H9 (cell line): ENCODE measurements around the gene KHSRP. TPM values are rescaled to one million over a fixed set of nuclear protein-coding genes. Genes with fewer than 3 reads are reported as not detected.

Source experiments
- DNase-seq: peaks from one replicate; pipeline ENCODE4 v3.0.0-alpha.2; 2017
- H2AFZ ChIP-seq: one replicate; pipeline ENCODE4 v1.6.1; 2013; ENCODE audit warnings: mild to moderate bottlenecking, low read length, control low read depth, moderate library complexity
- H2AK5ac ChIP-seq: 2 replicates; pipeline ENCODE4 v1.6.1; 2013; ENCODE audit warnings: low read length, control low read depth, mixed read lengths; ENCODE audit not compliant: insufficient read length
- H2BK120ac ChIP-seq: one replicate; pipeline ENCODE4 v1.6.1; 2013; ENCODE audit warnings: low read depth, mild to moderate bottlenecking, low read length, control low read depth, inconsistent platforms; ENCODE audit not compliant: poor library complexity, severe bottlenecking
- H2BK12ac ChIP-seq: 2 replicates; pipeline ENCODE4 v1.6.1; 2013; ENCODE audit warnings: low read length, control low read depth, mixed read lengths, low read depth; ENCODE audit not compliant: insufficient read length
- H2BK15ac ChIP-seq: 2 replicates; pipeline ENCODE4 v1.6.1; 2013; ENCODE audit warnings: low read depth, low read length, control low read depth
- H2BK20ac ChIP-seq: one replicate; pipeline ENCODE4 v1.6.1; 2013; ENCODE audit warnings: low read depth, mild to moderate bottlenecking, low read length, control low read depth, inconsistent platforms; ENCODE audit not compliant: poor library complexity, severe bottlenecking
- H2BK5ac ChIP-seq: 2 replicates; pipeline ENCODE4 v1.6.1; 2013; ENCODE audit warnings: low read length, control low read depth, mixed read lengths; ENCODE audit not compliant: insufficient read length
- H3K14ac ChIP-seq: 2 replicates; pipeline ENCODE4 v1.6.1; 2013; ENCODE audit warnings: low read length, control low read depth; ENCODE audit not compliant: insufficient read depth
- H3K18ac ChIP-seq: 2 replicates; pipeline ENCODE4 v1.6.1; 2013; ENCODE audit warnings: low read depth, mild to moderate bottlenecking, mixed read lengths, low read length, control low read depth; ENCODE audit not compliant: insufficient read length
- H3K23ac ChIP-seq: 2 replicates; pipeline ENCODE4 v1.6.1; 2013; ENCODE audit warnings: low read length, control low read depth, mixed read lengths, low read depth; ENCODE audit not compliant: insufficient read length
- H3K23me2 ChIP-seq: 2 replicates; pipeline ENCODE4 v1.6.1; 2013; ENCODE audit warnings: low read depth, mild to moderate bottlenecking, mixed read lengths, low read length, control low read depth; ENCODE audit not compliant: insufficient read length, poor library complexity, severe bottlenecking
- H3K27ac ChIP-seq: 2 replicates; pipeline ENCODE4 v1.5.1; 2013; ENCODE audit warnings: low read length, control low read depth, mixed read lengths, low read depth; ENCODE audit not compliant: insufficient read length
- H3K27me3 ChIP-seq: 2 replicates; pipeline ENCODE4 v1.6.1; 2013; ENCODE audit warnings: low read length, control low read depth, inconsistent platforms; ENCODE audit not compliant: insufficient read depth
- H3K4ac ChIP-seq: 2 replicates; pipeline ENCODE4 v1.6.1; 2013; ENCODE audit warnings: low read depth, mild to moderate bottlenecking, control low read depth, inconsistent platforms, low read length, moderate library complexity
- H3K4me1 ChIP-seq: 2 replicates; pipeline ENCODE4 v1.6.1; 2013; ENCODE audit warnings: low read length, control low read depth, inconsistent platforms; ENCODE audit not compliant: insufficient read depth
- H3K4me2 ChIP-seq: 2 replicates; pipeline ENCODE4 v1.6.1; 2013; ENCODE audit warnings: low read length, control low read depth, mixed read lengths; ENCODE audit not compliant: insufficient read length, insufficient read depth
- H3K56ac ChIP-seq: 2 replicates; pipeline ENCODE4 v1.6.1; 2013; ENCODE audit warnings: low read depth, mild to moderate bottlenecking, mixed read lengths, low read length, control low read depth; ENCODE audit not compliant: insufficient read length
- H3K79me1 ChIP-seq: 2 replicates; pipeline ENCODE4 v1.6.1; 2013; ENCODE audit warnings: low read depth, mild to moderate bottlenecking, moderate library complexity, low read length, control low read depth, inconsistent platforms; ENCODE audit not compliant: insufficient read depth, poor library complexity, severe bottlenecking
- H3K79me2 ChIP-seq: 2 replicates; pipeline ENCODE4 v1.6.1; 2013; ENCODE audit warnings: low read length, control low read depth, inconsistent platforms; ENCODE audit not compliant: insufficient read depth
- H3K9ac ChIP-seq: 2 replicates; pipeline ENCODE4 v1.6.1; 2013; ENCODE audit warnings: low read length, control low read depth, mixed read lengths; ENCODE audit not compliant: insufficient read length; ENCODE audit errors: extremely low read depth
- H3K9me3 ChIP-seq: one replicate; pipeline ENCODE4 v1.6.1; 2013; ENCODE audit warnings: low read depth, low read length, inconsistent platforms; ENCODE audit not compliant: control insufficient read depth
- H3T11ph ChIP-seq: one replicate; pipeline ENCODE4 v1.6.1; 2013; ENCODE audit warnings: mild to moderate bottlenecking, low read length, control low read depth, inconsistent platforms
- H4K20me1 ChIP-seq: one replicate; pipeline ENCODE4 v1.6.1; 2013; ENCODE audit not compliant: control insufficient read depth, insufficient read length, insufficient read depth
- H4K5ac ChIP-seq: 2 replicates; pipeline ENCODE4 v1.6.1; 2013; ENCODE audit warnings: low read depth, mild to moderate bottlenecking, mixed read lengths, low read length, control low read depth; ENCODE audit not compliant: insufficient read length
- H4K8ac ChIP-seq: replicated peaks from 2 replicates; pipeline ENCODE4 v1.6.1; 2013; ENCODE audit warnings: low read length, control low read depth, mixed read lengths, low read depth; ENCODE audit not compliant: insufficient read length
- H4K91ac ChIP-seq: 2 replicates; pipeline ENCODE4 v1.6.1; 2013; ENCODE audit warnings: low read depth, mild to moderate bottlenecking, moderate library complexity, mixed read lengths, low read length, control low read depth; ENCODE audit not compliant: insufficient read length
- H3K27ac Mint-ChIP-seq, 3 experiments: 2 replicates in 2 of 3; 3 replicates in 1 of 3; pipeline ENCODE4 v1.8.0; 2020 to 2021; ENCODE audit warnings: mixed read lengths in 3 of 3, mild to moderate bottlenecking in 1 of 3, moderate library complexity in 1 of 3
- H3K27me3 Mint-ChIP-seq: 2 replicates; pipeline ENCODE4 v1.8.0; 2021; ENCODE audit warnings: low read depth, mild to moderate bottlenecking, moderate library complexity, mixed read lengths
- H3K36me3 Mint-ChIP-seq, 3 experiments: 2 replicates in 2 of 3; 3 replicates in 1 of 3; pipeline ENCODE4 v1.8.0; 2020 to 2021; ENCODE audit warnings: low read depth in 3 of 3, mixed read lengths in 3 of 3; ENCODE audit not compliant: insufficient read depth in 1 of 3
- H3K4me1 Mint-ChIP-seq, 2 experiments: 2 replicates each; pipeline ENCODE4 v1.8.0; 2020; ENCODE audit warnings: mixed read lengths in 2 of 2
- H3K4me3 Mint-ChIP-seq, 2 experiments: 2 replicates in 1 of 2; 3 replicates in 1 of 2; pipeline ENCODE4 v1.8.0; 2020 to 2021; ENCODE audit warnings: mild to moderate bottlenecking in 2 of 2, mixed read lengths in 2 of 2, moderate library complexity in 1 of 2
- H3K9me3 Mint-ChIP-seq, 2 experiments: 2 replicates in 1 of 2; 3 replicates in 1 of 2; pipeline ENCODE4 v1.8.0; 2020; ENCODE audit warnings: mild to moderate bottlenecking in 2 of 2, mixed read lengths in 2 of 2, moderate library complexity in 1 of 2
- CTCF ChIP-seq: fragments of 200-600 bp; sonication (generic); conservative IDR thresholded peaks from 3 replicates; pipeline ENCODE4 v1.8.0; 2021; ENCODE audit warnings: antibody characterized with exemption, mild to moderate bottlenecking
- WGBS: extraction: QIAGEN DNeasy Blood & Tissue Kit; methylation state at CpG from one replicate; pipeline ENCODE4 v1.1.7; 2013; ENCODE audit warnings: missing lambda C conversion rate, low lambda C conversion rate, mixed read lengths; ENCODE audit not compliant: insufficient read length; ENCODE audit errors: extremely low coverage; 5-methylcytosine and 5-hydroxymethylcytosine counted together
- total RNA-seq: library from RNA; stranded (reverse); gene quantifications from 2 replicates; pipeline ENCODE4 v1.2.1, GENCODE V29; 2021

Gene KHSRP
- total RNA-seq, 1 experiment from 2014 or later, result 602 TPM

- no peak overlapping the region for H3K9ac ChIP-seq
- no peaks in the 10 kb centered on the region for H3K9me3 Mint-ChIP-seq
Observed at GRCh38 chr19:6374161-6374709, 50.4 kb downstream of the KHSRP start.

More at GRCh38 chr19:6374161-6374709, 50.4 kb downstream of the KHSRP start:
- no peak overlapping the region for H3K27ac ChIP-seq
- H3K56ac ChIP-seq, result no peak overlapping the region
- peak overlapping the region; percentile 5 for H3K4me2 ChIP-seq
- H3K4me1 ChIP-seq, result no peaks in the 10 kb centered on the region
- no peak overlapping the region for H2AFZ ChIP-seq
- H2BK5ac ChIP-seq, result no peak overlapping the region
- no peak overlapping the region for H3T11ph ChIP-seq
- H3K14ac ChIP-seq, result peak overlapping the region; percentile 6; the same call in 1 of the 2 replicates
- H3K4me3 Mint-ChIP-seq, result peak overlapping the region; percentile 86 to 89; a peak in 4 of 5 replicates
- H2BK15ac ChIP-seq, result no peak overlapping the region
- H3K79me1 ChIP-seq, result no peaks in the 10 kb centered on the region
- no peaks in the 10 kb centered on the region for H3K23me2 ChIP-seq
- no peak for TF ChIP-seq CTCF
- no peak overlapping the region for H4K8ac ChIP-seq
- H3K27ac Mint-ChIP-seq, result peak overlapping the region; percentile 28 to 93 (median 75); a peak in 1 of 7 replicates
- H3K4me1 Mint-ChIP-seq, result peaks cover 9 to 24% of the 10 kb centered on the region in 2 experiments
- peaks cover 3% of the 10 kb centered on the region for H3K27me3 Mint-ChIP-seq
- no peak overlapping the region for H2BK20ac ChIP-seq
- H3K79me2 ChIP-seq, result no peaks in the 10 kb centered on the region
- no peak overlapping the region for H2AK5ac ChIP-seq
- no peaks in the 10 kb centered on the region for H4K20me1 ChIP-seq
- no peak for DNase-seq
- H3K23ac ChIP-seq, result no peak overlapping the region
- H3K9me3 ChIP-seq, result no peaks in the 10 kb centered on the region
- peaks cover 6 to 11% (median 8%) of the 10 kb centered on the region in 3 experiments; a peak in 6 of 7 replicates for H3K36me3 Mint-ChIP-seq
- no peak overlapping the region for H2BK120ac ChIP-seq
- no peak overlapping the region for H3K4ac ChIP-seq
- no CpG with 5 or more reads among the region's 29 CpGs for WGBS
- H4K91ac ChIP-seq, result no peak overlapping the region
- no peak overlapping the region for H4K5ac ChIP-seq
- H3K18ac ChIP-seq, result no peak overlapping the region
- H2BK12ac ChIP-seq, result no peak overlapping the region
- H3K27me3 ChIP-seq, result no peaks in the 10 kb centered on the region
